ENCODE measurements around the gene IRF2BPL.

The IRF2BPL gene

DNA sequence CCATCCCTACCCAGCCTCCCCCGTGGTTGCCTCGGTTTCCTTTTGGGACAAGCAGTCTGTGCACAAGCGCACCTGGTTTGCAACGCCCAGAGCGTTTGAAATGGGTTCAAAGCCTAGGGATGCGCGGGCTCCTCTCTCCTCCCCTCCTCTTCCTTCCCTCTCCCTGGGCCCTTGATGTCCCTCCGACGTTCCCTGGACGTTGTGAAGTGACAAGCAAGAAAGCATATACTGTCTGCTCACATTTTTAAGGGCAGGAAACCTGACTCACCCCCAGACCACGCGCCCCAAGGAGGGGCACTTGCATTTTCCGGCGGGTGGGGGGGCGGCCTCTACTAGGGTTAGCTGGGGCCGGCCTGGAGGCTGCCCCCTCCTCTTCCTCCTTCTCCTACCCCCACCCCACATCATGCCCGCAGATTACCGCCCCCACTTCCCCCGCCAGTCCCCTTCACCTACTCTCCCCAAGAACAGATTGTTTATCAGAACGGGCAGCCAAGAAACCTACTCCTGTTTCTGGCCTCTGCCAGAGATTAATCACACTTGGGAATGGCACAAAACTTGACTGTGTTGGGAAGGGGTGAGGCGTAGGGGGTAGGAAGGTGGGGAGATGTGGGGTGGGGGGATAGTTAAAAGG lies 9.5 kb upstream of the IRF2BPL start:
- Histone ChIP-seq H3K9me3 (ENCODE audit: control insufficient read depth, low read length) (no peaks in the 10 kb centered on the region), H3K4me3 (ENCODE audit: low read length) (no peak overlapping the region), H3K27me3 (ENCODE audit: control insufficient read depth, insufficient read depth, low read length) (no peaks in the 10 kb centered on the region), H3K9ac (ENCODE audit: low read length) (peak overlapping the region; percentile 30), H3K36me3 (ENCODE audit: control insufficient read depth, insufficient read depth, low read length) (no peaks in the 10 kb centered on the region), H3K4me1 (ENCODE audit: control insufficient read depth, insufficient read depth, low read length) (peaks cover 64% of the 10 kb centered on the region)

DNA sequence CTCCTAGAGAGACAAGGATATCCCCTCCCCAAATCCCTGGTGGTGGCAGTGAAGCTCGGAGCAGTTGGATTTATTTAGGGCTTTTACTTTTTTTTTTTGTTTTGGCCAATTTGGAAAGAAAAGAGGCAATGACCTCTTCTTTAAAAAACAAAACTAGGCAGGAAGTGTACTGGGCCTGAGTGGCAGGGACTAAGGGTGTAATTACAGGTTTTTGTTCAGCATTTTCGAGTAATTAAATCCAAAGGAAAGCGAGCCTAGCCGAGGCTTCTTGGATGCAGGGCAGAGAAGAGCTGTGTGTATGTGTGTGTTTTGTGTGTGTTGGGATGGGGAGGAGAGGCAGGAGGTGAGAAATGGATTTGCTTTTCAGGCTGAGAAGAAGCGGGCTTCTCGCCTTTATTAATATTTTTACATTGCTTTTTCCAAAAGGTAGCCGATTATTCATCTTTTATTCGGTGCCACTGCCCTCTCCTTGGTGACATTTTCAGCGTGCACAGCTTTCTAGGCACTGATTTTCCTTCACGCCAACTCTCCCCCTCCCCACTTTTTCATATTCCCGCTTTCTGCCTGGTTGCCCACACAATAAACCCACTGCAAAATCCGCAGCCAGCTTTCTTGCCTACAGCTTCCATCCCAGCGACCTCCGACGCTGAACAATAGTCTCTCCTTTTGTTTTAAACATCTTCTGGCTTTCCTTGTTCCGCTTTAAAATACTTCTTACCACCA lies 8.9 kb upstream of the IRF2BPL start:
- H3K36me3 ChIP-seq (ENCODE audit: control insufficient read depth, insufficient read depth, low read length) = no peaks in the 10 kb centered on the region
- H3K4me1 ChIP-seq (ENCODE audit: control insufficient read depth, insufficient read depth, low read length) = peaks cover 66% of the 10 kb centered on the region
- no peaks in the 10 kb centered on the region for H3K9me3 ChIP-seq (ENCODE audit: control insufficient read depth, low read length)
- peak overlapping the region; percentile 30 for H3K9ac ChIP-seq (ENCODE audit: low read length)
- no peaks in the 10 kb centered on the region for H3K27me3 ChIP-seq (ENCODE audit: control insufficient read depth, insufficient read depth, low read length)
- H3K4me3 ChIP-seq (ENCODE audit: low read length) = no peak overlapping the region

DNA sequence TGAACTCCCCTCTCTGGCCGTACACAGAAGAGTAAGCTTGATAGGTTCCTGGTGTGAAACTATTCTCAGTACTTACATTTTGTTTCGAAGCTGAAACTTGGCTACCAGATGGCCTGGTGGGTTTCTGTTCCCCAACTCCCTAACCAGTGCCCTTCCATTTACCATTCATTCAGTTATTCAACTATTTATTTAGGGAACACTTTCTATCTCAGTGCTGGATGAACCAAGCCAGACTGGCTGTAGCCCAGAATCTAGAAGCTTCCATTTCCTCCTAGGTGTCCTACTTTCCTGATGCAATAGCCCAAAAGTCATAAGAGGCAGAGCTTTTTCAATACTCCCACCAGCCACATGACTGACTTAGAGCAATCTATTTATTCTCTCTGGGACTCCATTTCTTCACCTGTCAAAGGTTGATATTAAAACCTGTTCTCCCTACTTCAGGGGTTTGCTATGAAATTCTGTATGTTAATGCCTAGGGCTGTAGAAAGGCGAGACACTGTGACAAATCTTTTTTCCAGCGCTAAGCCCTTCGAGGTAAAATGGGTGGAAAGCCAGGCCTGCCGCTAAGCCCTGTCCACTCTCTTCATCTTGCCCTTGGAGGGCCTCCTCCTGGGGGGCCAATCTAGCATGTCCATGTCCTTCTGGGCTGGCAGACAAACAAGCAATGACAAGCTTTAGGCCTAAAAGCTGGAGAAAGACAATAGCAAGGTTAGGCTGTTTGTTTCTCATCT lies 8.1 kb upstream of the IRF2BPL start:
- H3K4me3 ChIP-seq (ENCODE audit: low read length) = no peak overlapping the region
- H3K9me3 ChIP-seq (ENCODE audit: control insufficient read depth, low read length) = no peaks in the 10 kb centered on the region
- peaks cover 72% of the 10 kb centered on the region for H3K4me1 ChIP-seq (ENCODE audit: control insufficient read depth, insufficient read depth, low read length)
- no peak overlapping the region for H3K9ac ChIP-seq (ENCODE audit: low read length)
- H3K27me3 ChIP-seq (ENCODE audit: control insufficient read depth, insufficient read depth, low read length) = no peaks in the 10 kb centered on the region
- H3K36me3 ChIP-seq (ENCODE audit: control insufficient read depth, insufficient read depth, low read length) = no peaks in the 10 kb centered on the region

DNA sequence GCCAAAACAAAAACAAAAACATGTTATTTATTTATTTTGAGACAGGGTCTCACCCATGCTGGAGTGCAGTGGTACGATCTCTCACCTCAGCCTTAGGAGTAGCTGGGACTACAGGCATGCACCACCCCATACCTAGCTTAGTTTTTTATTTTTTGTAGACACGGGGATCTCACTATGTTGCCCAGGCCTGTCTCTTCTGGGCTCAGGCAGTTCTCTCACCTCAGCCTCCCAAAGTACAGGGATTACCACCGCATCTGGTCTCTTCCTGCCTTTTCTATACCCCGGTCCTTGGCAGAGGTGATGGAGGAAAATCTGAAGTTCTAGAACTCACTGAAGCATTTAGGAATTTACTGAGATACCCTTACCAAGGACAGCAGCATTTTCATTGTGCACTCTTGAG lies 6.8 kb upstream of the IRF2BPL start:
- no peaks in the 10 kb centered on the region for H3K27me3 ChIP-seq (ENCODE audit: control insufficient read depth, insufficient read depth, low read length)
- H3K4me1 ChIP-seq (ENCODE audit: control insufficient read depth, insufficient read depth, low read length) = peaks cover 61% of the 10 kb centered on the region
- no peaks in the 10 kb centered on the region for H3K36me3 ChIP-seq (ENCODE audit: control insufficient read depth, insufficient read depth, low read length)
- no peaks in the 10 kb centered on the region for H3K9me3 ChIP-seq (ENCODE audit: control insufficient read depth, low read length)
- no peak overlapping the region for H3K4me3 ChIP-seq (ENCODE audit: low read length)
- no peak overlapping the region for H3K9ac ChIP-seq (ENCODE audit: low read length)

DNA sequence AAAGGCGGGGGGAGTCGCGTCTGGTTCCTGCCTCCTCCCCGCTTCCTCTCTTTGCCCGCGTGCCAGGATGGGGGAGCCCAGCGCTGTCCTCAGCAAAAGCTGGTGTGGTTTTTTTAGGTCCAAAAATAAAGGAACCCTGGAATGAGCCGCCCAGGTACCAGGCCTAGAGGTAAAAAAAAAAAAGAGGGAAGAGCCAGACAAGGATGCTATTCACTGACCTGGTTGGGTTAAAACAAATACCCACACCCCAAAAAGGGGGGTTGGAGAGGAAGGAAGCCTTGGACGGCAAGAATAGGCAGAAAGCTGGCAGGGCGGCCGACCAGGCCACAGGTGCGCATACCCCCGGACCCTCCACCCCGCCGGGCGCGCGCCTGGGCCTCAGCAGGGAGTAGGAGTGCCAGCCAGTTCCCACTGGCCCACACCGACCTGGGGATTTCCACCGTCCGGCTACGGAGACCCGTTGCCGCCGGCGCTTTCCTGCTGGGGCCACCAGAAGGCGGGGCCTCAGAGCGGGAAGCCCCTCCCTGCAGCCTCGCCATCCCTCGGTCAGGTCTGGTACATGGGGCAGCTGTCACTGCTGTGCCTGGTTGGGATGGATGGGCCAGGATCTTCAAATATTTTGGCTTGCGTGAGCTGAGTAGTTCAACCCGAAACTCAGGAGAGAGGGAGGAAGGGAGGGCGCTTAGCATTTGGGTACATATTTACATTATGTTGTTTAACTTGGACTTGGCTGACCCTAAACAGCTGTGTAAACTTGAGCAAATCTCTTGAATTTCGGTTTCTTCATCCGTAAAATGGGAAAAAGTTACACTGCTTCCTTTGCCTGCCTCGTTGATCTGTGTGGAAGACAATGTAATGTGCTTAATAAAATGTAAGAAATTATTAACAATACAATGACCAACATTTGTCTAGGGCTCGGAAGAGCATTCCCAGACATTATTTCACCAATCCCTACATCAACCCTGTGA lies 5.4 kb upstream of the IRF2BPL start:
- Histone ChIP-seq H3K36me3 (ENCODE audit: control insufficient read depth, insufficient read depth, low read length) (no peaks in the 10 kb centered on the region), H3K4me1 (ENCODE audit: control insufficient read depth, insufficient read depth, low read length) (peaks cover 63% of the 10 kb centered on the region), H3K4me3 (ENCODE audit: low read length) (peak overlapping the region; percentile 34), H3K27me3 (ENCODE audit: control insufficient read depth, insufficient read depth, low read length) (no peaks in the 10 kb centered on the region), H3K9ac (ENCODE audit: low read length) (peak overlapping the region; percentile 88), H3K9me3 (ENCODE audit: control insufficient read depth, low read length) (no peaks in the 10 kb centered on the region)

DNA sequence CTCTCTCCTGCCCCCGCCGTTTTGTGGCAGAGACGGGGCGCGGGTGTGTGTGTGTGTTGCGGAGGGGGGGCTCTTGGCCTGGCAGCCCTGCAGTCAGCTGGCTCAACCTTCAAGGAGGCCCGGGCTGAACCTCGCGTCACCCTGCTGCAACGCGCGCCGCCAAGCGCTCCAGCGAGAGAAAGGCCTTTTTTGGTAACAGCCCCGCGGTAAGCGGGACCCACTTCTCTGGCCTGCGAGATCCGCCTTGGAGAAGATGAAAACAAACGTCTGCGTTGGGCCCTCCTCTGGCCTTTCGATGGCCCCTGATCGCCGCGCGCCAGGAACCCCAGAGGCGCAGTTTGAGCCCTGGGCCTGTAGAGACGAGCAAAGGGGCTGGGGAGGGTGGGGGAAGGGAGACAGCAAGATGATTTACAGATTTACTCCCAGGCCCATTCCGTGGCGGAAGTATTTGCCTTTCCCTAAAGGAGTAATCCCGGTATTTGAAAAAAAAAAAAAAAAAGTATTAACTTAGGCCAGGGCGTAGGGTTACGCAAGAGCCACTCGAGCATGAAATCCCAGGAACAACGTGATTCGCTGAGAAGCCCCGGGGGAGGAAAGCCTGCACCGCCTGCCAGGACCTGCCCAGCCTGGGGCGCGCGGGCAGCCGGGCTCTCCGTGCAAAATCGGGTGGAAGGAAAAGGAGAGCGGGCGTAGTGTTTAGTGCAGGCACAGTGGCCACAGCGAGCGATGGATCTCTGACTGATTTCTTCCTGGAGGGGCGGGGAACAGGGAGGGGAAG lies 4.5 kb upstream of the IRF2BPL start:
- peaks cover 57% of the 10 kb centered on the region for H3K4me1 ChIP-seq (ENCODE audit: control insufficient read depth, insufficient read depth, low read length)

DNA sequence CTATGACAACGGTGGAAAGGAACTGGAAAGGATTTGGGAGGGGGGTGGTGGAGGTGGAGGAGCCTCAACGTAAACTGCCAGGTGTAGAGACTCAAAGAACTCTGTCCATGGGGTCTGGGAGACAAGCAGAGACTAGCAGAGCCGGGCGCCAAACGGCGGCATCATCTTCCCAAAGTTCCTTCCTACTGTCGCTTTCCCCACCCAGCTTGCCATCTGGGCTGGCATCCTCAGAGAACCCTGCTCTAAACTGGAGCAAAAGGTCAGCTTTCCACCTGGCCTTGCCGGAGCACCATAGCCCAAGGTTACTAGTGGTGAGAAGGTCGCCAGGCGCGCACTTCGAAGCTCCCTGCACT lies 4.0 kb upstream of the IRF2BPL start:
- H3K27me3 ChIP-seq (ENCODE audit: control insufficient read depth, insufficient read depth, low read length) = no peaks in the 10 kb centered on the region
- H3K9ac ChIP-seq (ENCODE audit: low read length) = peak overlapping the region; percentile 88
- no peaks in the 10 kb centered on the region for H3K9me3 ChIP-seq (ENCODE audit: control insufficient read depth, low read length)
- peaks cover 52% of the 10 kb centered on the region for H3K4me1 ChIP-seq (ENCODE audit: control insufficient read depth, insufficient read depth, low read length)
- no peaks in the 10 kb centered on the region for H3K36me3 ChIP-seq (ENCODE audit: control insufficient read depth, insufficient read depth, low read length)
- H3K4me3 ChIP-seq (ENCODE audit: low read length) = no peak overlapping the region

More for the DNA sequence above, 4.5 kb upstream of the IRF2BPL start:
- Histone ChIP-seq H3K27me3 (ENCODE audit: control insufficient read depth, insufficient read depth, low read length) (no peaks in the 10 kb centered on the region), H3K9ac (ENCODE audit: low read length) (peak overlapping the region; percentile 88), H3K9me3 (ENCODE audit: control insufficient read depth, low read length) (no peaks in the 10 kb centered on the region), H3K36me3 (ENCODE audit: control insufficient read depth, insufficient read depth, low read length) (no peaks in the 10 kb centered on the region), H3K4me3 (ENCODE audit: low read length) (peak overlapping the region; percentile 34)

DNA sequence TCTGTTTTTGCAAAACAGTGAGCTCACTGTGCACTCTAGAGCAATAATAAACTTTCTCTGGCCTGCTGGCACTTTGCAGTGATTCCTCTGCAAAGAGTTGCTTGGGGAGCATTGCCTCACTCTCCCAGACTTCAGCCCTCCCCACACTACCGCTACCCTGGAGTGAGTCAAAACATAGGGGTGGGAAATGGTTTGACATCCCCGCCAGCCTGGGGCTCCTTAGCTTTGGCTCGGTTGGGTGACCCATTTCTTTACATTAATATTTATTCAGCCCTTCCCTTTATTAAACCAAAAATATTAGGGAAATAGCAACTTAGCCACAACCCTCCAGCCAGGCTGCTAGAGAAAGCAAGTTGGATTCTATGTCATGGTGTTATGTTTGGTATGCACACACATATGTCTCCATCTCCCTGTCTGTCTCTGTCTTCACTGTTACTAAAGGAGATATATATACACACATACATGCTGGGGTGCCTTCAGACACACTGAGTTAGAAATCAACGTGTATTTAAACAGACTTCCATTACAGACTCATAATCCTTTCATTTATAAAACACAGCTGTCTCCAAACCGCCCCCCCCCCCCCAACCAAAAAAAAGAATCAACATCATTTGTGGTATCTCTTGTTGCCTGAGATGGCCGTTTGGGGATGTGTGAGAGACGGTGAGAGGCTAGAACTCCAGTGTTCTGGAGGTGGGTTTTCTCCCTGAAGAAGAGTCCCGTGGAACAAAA lies 3.4 kb upstream of the IRF2BPL start:
- Histone ChIP-seq H3K9me3 (ENCODE audit: control insufficient read depth, low read length) (no peaks in the 10 kb centered on the region), H3K4me3 (ENCODE audit: low read length) (no peak overlapping the region), H3K4me1 (ENCODE audit: control insufficient read depth, insufficient read depth, low read length) (peaks cover 50% of the 10 kb centered on the region), H3K9ac (ENCODE audit: low read length) (peak overlapping the region; percentile 88), H3K36me3 (ENCODE audit: control insufficient read depth, insufficient read depth, low read length) (no peaks in the 10 kb centered on the region), H3K27me3 (ENCODE audit: control insufficient read depth, insufficient read depth, low read length) (no peaks in the 10 kb centered on the region)

DNA sequence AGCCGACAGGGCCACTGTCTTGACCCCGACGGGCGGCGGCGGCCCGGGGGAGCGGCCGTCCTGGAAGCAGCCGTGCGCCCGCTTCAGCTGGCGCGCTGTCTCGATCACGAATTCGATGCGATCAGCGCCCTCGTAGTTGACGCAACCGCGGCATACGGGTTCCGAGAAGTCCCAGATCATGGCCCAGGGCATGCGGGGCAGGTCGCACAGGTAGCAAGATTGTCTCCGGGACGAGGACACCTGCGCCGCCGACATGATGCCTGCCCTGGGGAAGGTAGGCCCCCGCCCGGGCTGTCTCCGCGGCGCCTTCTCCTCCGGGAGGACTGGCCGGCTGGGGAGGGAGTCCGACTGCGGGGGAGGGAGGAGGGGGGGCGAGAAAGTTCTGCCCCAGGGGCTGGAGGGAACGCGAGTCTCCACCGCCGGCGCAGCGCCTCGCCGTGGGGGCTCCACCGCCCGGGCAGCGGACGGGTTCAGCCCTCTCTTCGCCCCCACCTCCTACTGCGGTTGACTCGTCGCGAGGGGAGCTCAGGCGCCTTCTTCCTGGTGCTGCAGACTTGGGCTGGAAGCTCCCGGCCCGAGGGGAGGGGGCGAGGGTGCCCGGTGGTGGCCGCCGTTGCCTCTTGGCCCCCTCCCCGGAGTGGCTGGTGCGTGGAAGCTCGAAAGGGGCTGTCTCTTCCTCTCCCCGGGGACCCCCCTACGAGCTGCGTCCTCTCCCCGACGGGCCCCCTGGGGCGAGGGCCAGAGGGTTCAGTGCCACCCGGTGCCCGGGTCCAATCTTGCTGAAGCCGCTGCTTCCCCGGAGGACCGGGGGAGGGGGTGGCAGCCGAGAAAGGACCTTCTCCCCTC lies 747 bp downstream of the IRF2BPL start:
- Histone ChIP-seq H3K9ac (ENCODE audit: low read length) (peak overlapping the region; percentile 92), H3K4me3 (ENCODE audit: low read length) (peak overlapping the region; percentile 71), H3K36me3 (ENCODE audit: control insufficient read depth, insufficient read depth, low read length) (peaks cover 5% of the 10 kb centered on the region), H3K9me3 (ENCODE audit: control insufficient read depth, low read length) (no peaks in the 10 kb centered on the region), H3K4me1 (ENCODE audit: control insufficient read depth, insufficient read depth, low read length) (peaks cover 57% of the 10 kb centered on the region), H3K27me3 (ENCODE audit: control insufficient read depth, insufficient read depth, low read length) (no peaks in the 10 kb centered on the region)

DNA sequence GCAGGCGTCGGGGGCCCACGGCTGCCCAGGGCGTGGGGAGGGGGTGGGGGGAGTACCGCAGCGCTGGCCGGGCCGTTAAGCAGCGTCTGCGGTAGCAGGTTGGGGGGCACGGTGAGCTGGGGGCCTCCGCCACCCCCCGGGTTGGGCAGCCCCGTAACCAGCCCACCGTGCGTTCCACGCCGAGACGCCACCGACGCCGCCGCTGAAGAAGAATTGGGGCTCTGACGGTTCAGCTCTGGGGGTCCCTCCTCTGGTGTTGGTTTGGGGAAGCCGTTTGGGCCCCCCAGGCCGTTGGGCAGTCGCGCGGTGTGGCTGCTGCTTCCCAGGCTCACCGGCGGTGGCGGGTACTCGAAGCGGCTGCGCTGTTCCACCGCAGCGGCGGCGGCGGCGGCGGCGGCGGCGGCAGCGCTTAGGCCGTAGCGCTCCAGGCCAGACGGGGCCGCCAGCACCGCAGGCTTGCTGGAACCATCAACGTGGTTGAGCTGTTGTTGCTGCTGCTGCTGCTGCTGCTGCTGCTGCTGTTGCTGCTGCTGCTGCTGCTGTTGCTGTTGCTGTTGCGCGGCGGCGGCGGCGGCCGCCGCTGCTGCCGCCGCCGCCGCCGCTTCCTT lies 1.5 kb downstream of the IRF2BPL start:
- H3K9me3 ChIP-seq (ENCODE audit: control insufficient read depth, low read length) = no peaks in the 10 kb centered on the region
- peaks cover 5% of the 10 kb centered on the region for H3K36me3 ChIP-seq (ENCODE audit: control insufficient read depth, insufficient read depth, low read length)
- H3K27me3 ChIP-seq (ENCODE audit: control insufficient read depth, insufficient read depth, low read length) = no peaks in the 10 kb centered on the region
- peak overlapping the region; percentile 92 for H3K9ac ChIP-seq (ENCODE audit: low read length)
- H3K4me1 ChIP-seq (ENCODE audit: control insufficient read depth, insufficient read depth, low read length) = peaks cover 57% of the 10 kb centered on the region
- H3K4me3 ChIP-seq (ENCODE audit: low read length) = no peak overlapping the region
